Esophagus squamous epithelium (tissue), 5 donors: ENCODE data around the gene MANSC1. TPM values are rescaled to one million over a fixed set of nuclear protein-coding genes. Genes with fewer than 3 reads are reported as not detected.

Source experiments
- DNase-seq: peaks from one replicate; lab custom pipeline; 2025; lab: John Stamatoyannopoulos, UW
- H3K27ac ChIP-seq, 4 donors: fragments of 200-600 bp; sonication (generic); one replicate each; pipeline ENCODE4 v1.5.1; 2016 to 2019; ENCODE audit warnings: mild to moderate bottlenecking in 1 of 4
- H3K27me3 ChIP-seq, 4 donors: fragments of 200-600 bp; sonication (generic); 1 replicate in 3 of 4; 2 replicates in 1 of 4; pipeline versions ENCODE4 v1.5.1 to v1.6.0; 2017 to 2021; ENCODE audit warnings: antibody characterized with exemption in 1 of 4
- H3K36me3 ChIP-seq, 3 donors: fragments of 200-600 bp; sonication (generic); one replicate each; pipeline ENCODE4 v1.5.1; 2016 to 2019
- H3K4me1 ChIP-seq, 3 donors: fragments of 200-600 bp; sonication (generic); one replicate each; pipeline ENCODE4 v1.5.1; 2017 to 2019
- H3K4me3 ChIP-seq, 4 donors: fragments of 200-600 bp; sonication (generic); 1 replicate in 3 of 4; 2 replicates in 1 of 4; pipeline ENCODE4 v1.5.1; 2016 to 2019; ENCODE audit warnings: mild to moderate bottlenecking in 2 of 4, moderate library complexity in 1 of 4
- H3K9me3 ChIP-seq, 3 donors: fragments of 200-600 bp; sonication (generic); one replicate each; pipeline ENCODE4 v1.5.1; 2016 to 2019
- POLR2A ChIP-seq, 4 donors: fragments of 450-650 bp; IDR thresholded peaks; one replicate each; pipeline ENCODE4 v1.6.1; 2017; ENCODE audit warnings: antibody characterized with exemption in 4 of 4, mild to moderate bottlenecking in 4 of 4, moderate library complexity in 3 of 4
- WGBS, 2 donors: methylation state at CpG; one replicate each; pipeline ENCODE4 v1.1.5; 2018; 5-methylcytosine and 5-hydroxymethylcytosine counted together
- intact Hi-C: fragments of 100-400 bp; cut with DNase I; formaldehyde crosslinking; loops from one replicate; pipeline ENCODE4 v1.15.0; 2022
- total RNA-seq, 4 donors: library from RNA; depleted of rRNA; stranded (reverse); fragments of >200 nt; gene quantifications; one replicate each; pipeline ENCODE4 v1.1.0, GENCODE V29; 2016
- TF ChIP-seq, protein P1 (sequence below), 6 experiments: fragments of 450-650 bp in 4 of 6; fragments of 200-600 bp in 2 of 6; sonication (generic) in 2 of 6; IDR thresholded peaks; one replicate each; pipeline ENCODE4 v1.5.1; 2016 to 2019; ENCODE audit warnings: antibody characterized with exemption in 6 of 6, mild to moderate bottlenecking in 4 of 6, moderate library complexity in 4 of 6
- donor health status: DM: yes; HTN: yes; CAD: no.

The MANSC1 gene
- total RNA-seq, 4 donors from 2014 or later, result 22.5 to 59.0 (median 47.7) TPM

DNA sequence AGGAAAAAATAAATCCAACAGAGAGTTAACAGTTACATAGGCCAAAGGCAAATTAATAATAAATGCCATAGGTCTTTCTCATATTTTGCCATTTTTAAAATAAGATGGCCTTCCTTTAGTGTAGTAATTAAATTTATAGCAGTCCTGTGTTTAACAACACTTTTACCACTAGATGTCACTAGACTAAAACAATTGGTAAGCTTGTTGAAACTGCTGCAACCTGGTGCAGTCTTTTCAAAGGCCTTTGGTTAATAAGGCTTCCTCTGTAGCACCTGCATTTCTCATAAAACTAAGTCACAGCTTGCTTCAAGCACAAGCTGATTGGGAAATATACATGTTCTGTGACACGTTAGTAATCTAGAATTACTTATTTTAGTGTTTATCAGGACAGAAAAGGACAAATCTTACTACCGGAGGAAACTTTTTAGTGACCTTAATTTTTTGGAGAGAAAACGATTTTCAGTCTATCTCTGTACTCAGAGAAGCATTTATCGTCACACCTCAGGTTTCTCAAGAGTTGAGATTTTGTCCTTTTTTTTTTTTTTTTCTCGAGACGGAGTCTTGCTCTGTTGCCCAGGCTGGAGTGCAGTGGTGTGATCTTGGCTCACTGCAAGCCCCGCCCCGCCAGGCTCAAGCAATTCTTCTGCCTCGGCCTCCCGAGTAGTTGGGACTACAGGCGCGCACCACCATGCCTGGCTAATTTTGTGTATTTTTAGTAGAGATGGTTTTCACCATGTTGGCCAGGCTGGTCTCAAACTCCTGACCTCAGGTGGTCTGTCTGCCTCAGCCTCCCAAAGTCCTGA is 26.8 kb upstream of the MANSC1 start:
- Histone ChIP-seq H3K9me3 (no peaks in the 10 kb centered on the region), H3K27me3 (no peaks in the 10 kb centered on the region), H3K36me3 (peaks cover 0 to 18% (median 0%) of the 10 kb centered on the region in 3 donors), H3K27ac (no peak overlapping the region), H3K4me3 (no peak overlapping the region), H3K4me1 (peaks cover 0 to 13% (median 0%) of the 10 kb centered on the region in 3 donors)
- TF ChIP-seq, protein P1, sequence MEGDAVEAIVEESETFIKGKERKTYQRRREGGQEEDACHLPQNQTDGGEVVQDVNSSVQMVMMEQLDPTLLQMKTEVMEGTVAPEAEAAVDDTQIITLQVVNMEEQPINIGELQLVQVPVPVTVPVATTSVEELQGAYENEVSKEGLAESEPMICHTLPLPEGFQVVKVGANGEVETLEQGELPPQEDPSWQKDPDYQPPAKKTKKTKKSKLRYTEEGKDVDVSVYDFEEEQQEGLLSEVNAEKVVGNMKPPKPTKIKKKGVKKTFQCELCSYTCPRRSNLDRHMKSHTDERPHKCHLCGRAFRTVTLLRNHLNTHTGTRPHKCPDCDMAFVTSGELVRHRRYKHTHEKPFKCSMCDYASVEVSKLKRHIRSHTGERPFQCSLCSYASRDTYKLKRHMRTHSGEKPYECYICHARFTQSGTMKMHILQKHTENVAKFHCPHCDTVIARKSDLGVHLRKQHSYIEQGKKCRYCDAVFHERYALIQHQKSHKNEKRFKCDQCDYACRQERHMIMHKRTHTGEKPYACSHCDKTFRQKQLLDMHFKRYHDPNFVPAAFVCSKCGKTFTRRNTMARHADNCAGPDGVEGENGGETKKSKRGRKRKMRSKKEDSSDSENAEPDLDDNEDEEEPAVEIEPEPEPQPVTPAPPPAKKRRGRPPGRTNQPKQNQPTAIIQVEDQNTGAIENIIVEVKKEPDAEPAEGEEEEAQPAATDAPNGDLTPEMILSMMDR (IDR thresholded peaks at IDR 0.05), result peak; percentile 69 to 92 (median 75)
- TF ChIP-seq POLR2A (IDR thresholded peaks at IDR 0.05), result no peak
- 79% methylated on average over 12 of the region's 12 CpGs for WGBS, 2 donors
- intact Hi-C loops, result loop anchor here (10.0 kb wide), 1 partner anchor 328 kb away; no protein-coding TSS in a partner anchor
- DNase-seq, result no peak

DNA sequence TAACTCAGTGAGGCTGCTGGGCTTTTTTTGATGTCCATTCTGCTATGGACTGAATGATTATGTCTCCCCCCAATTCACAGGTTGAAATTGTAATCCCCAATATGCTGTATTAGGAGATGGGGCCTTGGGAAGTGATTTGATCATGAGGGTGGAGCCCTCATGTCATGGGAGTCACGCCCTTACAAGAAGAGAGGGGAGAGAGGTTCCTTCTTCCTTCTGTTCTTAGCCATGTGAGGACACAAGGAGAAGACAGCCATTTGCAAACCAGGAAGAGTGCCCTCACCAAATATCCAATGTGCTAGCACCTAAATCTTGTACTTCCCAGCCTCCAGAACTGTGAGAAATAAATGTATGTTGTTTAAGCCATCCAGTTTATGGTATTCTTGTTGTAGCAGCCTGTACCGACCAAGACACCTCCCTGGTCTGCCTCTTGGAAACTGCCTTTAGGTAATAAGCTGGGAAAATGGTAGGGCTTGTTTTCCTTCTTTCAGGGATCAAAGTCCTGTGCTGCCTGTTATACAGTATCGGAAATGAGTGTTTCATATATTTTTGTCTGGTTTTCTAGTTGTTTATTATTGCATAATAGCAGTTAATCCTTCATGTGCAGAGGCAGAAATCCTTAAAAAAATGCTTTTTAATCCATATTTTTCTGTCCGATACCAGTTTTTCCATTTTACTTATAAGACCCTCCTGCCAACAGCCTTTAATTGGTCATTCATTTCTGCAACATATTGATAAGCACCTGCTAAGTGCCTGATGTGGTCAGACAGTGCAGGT is 23.1 kb upstream of the MANSC1 start:
- 74 to 92% methylated on average over 4 of the region's 4 CpGs for WGBS, 2 donors
- H3K27me3 ChIP-seq, result no peaks in the 10 kb centered on the region
- intact Hi-C loops, result loop anchor here (10.0 kb wide), 1 partner anchor 332 kb away; no protein-coding TSS in a partner anchor

DNA sequence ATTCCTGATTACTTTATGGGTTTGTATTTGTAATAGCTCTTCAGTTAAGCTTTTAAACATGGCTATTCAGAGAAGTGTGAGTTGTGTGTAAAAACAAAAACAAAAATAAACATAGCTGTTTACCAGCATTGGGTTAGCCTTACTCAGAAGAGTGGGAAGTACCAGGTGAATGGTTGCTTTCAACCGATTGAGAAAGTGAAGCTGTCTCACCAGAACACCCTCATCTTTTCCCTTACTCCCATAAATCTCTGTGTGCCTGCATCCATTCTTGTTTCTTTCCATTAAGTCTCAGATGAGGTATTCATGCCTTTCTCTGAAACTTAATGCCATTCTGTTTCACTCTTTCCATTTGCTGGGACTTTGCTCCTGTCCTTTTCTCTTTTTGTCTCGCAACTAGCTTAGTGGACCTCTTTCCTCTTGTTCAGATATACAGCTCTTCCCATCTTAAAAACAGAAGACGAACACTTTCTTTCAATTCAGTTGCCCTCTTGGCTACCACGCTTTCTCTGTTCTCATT is 17.5 kb upstream of the MANSC1 start:
- intact Hi-C loops, result no loop called here
- TF ChIP-seq, protein P1 (IDR thresholded peaks at IDR 0.05), result no peak
- TF ChIP-seq POLR2A (IDR thresholded peaks at IDR 0.05), result no peak
- 90 to 94% methylated on average over 4 of the region's 4 CpGs for WGBS, 2 donors
- Histone ChIP-seq H3K36me3 (peaks cover 0 to 42% (median 0%) of the 10 kb centered on the region in 3 donors), H3K4me1 (peaks cover 0 to 11% (median 4%) of the 10 kb centered on the region in 3 donors), H3K4me3 (no peak overlapping the region), H3K9me3 (no peaks in the 10 kb centered on the region), H3K27ac (no peak overlapping the region), H3K27me3 (no peaks in the 10 kb centered on the region)
- no peak for DNase-seq

More for the DNA sequence above, 23.1 kb upstream of the MANSC1 start:
- TF ChIP-seq POLR2A (IDR thresholded peaks at IDR 0.05), result no peak
- TF ChIP-seq, protein P1 (IDR thresholded peaks at IDR 0.05), result no peak
- Histone ChIP-seq H3K27ac (no peak overlapping the region), H3K9me3 (no peaks in the 10 kb centered on the region), H3K36me3 (peaks cover 0 to 22% (median 0%) of the 10 kb centered on the region in 3 donors), H3K4me3 (no peak overlapping the region), H3K4me1 (peaks cover 0 to 13% (median 0%) of the 10 kb centered on the region in 3 donors)
- DNase-seq, result no peak

DNA sequence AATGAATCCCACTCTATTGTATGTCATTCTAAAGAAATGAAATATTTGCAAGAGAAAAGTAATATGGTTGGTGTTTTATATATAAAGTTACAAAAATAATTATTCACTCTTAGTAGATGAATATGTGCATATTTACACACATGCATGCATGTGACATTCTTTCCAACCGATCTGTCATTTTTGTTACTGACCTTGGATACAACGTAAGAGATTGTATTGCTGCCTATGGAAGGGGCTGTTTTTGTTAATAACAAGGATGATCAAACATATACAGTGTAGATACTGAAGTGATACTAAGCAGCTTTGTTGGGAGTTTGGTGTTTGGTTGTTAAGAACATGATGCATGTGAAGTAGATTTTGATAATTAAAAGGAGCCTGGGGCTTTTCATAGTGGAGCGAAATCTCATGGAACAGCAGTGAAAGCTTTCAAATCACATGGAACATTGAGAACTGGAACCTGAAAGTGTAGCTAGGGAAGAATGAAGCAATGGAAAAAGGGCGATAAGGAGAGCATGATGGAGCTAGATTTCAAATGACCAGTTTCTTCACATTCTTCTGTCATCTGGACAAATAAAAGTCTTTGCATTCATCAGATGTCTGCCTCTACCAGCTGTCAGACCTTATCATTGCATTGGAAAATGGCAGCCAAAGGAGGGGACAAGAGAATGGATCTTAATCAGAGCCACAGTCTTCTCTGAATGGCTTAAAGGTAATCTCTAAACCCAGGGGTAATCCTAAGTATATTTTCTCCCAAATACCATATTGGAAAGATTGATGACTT is 16.8 kb upstream of the MANSC1 start:
- H3K9me3 ChIP-seq, result no peaks in the 10 kb centered on the region
- no peak overlapping the region for H3K4me3 ChIP-seq
- H3K4me1 ChIP-seq, result peaks cover 0 to 11% (median 4%) of the 10 kb centered on the region in 3 donors
- peaks cover 0 to 36% (median 0%) of the 10 kb centered on the region in 3 donors for H3K36me3 ChIP-seq
- 88 to 90% methylated on average over 4 of the region's 4 CpGs for WGBS, 2 donors
- no peak overlapping the region for H3K27ac ChIP-seq
- no peaks in the 10 kb centered on the region for H3K27me3 ChIP-seq
- no peak for DNase-seq
- TF ChIP-seq, protein P1 (IDR thresholded peaks at IDR 0.05), result no peak
- TF ChIP-seq POLR2A (IDR thresholded peaks at IDR 0.05), result no peak
- intact Hi-C loops, result no loop called here
